B cell (primary cell): ENCODE data around the gene TSPAN18. TPM values are rescaled to one million over a fixed set of nuclear protein-coding genes. Genes with fewer than 3 reads are reported as not detected.

Experiments
- ATAC-seq: fragments of 200-7000 bp; cut with Tn5 transposase; one replicate; pipeline ENCODE4 v1.10.0; 2021; ENCODE audit warnings: low read depth, mild to moderate bottlenecking, moderate number of reproducible peaks, moderate library complexity
- CTCF ChIA-PET: fragments of 350-600 bp; sonication (Branson Sonifier 250); formaldehyde crosslinking; loops from one replicate; lab custom pipeline; 2021; ENCODE audit warnings: antibody characterized with exemption, inconsistent platforms; lab: Charles Lee
- POLR2A ChIA-PET: fragments of 350-600 bp; sonication (Branson Sonifier 250); formaldehyde crosslinking; loops from one replicate; lab custom pipeline; 2021; ENCODE audit warnings: antibody characterized with exemption; lab: Charles Lee
- DNase-seq: peaks from one replicate; pipeline ENCODE4 v3.0.0; 2013
- H2AFZ ChIP-seq: 2 replicates; pipeline ENCODE4 v1.6.1; 2012; ENCODE audit warnings: mild to moderate bottlenecking, low read depth, low read length; ENCODE audit not compliant: insufficient read depth, poor library complexity, severe bottlenecking
- H3K27ac ChIP-seq, 2 donors: 1 replicate in 1 of 2; 2 replicates in 1 of 2; pipeline ENCODE4 v1.5.1; 2012 to 2013; ENCODE audit warnings: low read length in 2 of 2, mild to moderate bottlenecking in 2 of 2, moderate library complexity in 1 of 2
- H3K27me3 ChIP-seq, 4 experiments: fragments of 200-600 bp in 1 of 4; sonication (generic) in 1 of 4; replicated peaks in 1 of 4; 1 replicate in 2 of 4; 2 replicates in 2 of 4; pipeline versions ENCODE4 v1.6.1 to v1.7.0; 2013 to 2016; ENCODE audit warnings: low read length in 3 of 4, mild to moderate bottlenecking in 2 of 4, mixed read lengths in 1 of 4, moderate library complexity in 1 of 4; ENCODE audit not compliant: insufficient read depth in 4 of 4, control insufficient read depth in 3 of 4; ENCODE audit errors: control extremely low read depth in 1 of 4
- H3K36me3 ChIP-seq, 2 experiments: replicated peaks in 1 of 2; 1 replicate in 1 of 2; 2 replicates in 1 of 2; pipeline versions ENCODE4 v1.6.1 to v1.7.1; 2013; ENCODE audit warnings: low read length in 1 of 2; ENCODE audit not compliant: insufficient read depth in 2 of 2, control insufficient read depth in 1 of 2; ENCODE audit errors: control extremely low read depth in 1 of 2, extremely low read depth in 1 of 2
- H3K4me1 ChIP-seq, 2 donors: fragments of 200-600 bp in 1 of 2; sonication (generic) in 1 of 2; 1 replicate in 1 of 2; 2 replicates in 1 of 2; pipeline versions ENCODE4 v1.5.1 to v1.6.1; 2013 to 2017; ENCODE audit warnings: low read length in 2 of 2; ENCODE audit not compliant: control insufficient read depth in 2 of 2, insufficient read depth in 2 of 2
- H3K4me2 ChIP-seq: replicated peaks from 2 replicates; pipeline ENCODE3; 2012; ENCODE audit warnings: mild to moderate bottlenecking, low read depth, low read length; ENCODE audit not compliant: poor library complexity, severe bottlenecking
- H3K4me3 ChIP-seq, 5 experiments: fragments of 200-600 bp in 1 of 5; sonication (generic) in 1 of 5; 1 replicate in 3 of 5; 2 replicates in 2 of 5; pipeline versions ENCODE4 v1.5.1 to v1.7.0; 2011 to 2016; ENCODE audit warnings: low read length in 4 of 5, mild to moderate bottlenecking in 4 of 5, low read depth in 2 of 5, control low read depth in 1 of 5, moderate library complexity in 1 of 5; ENCODE audit not compliant: insufficient read depth in 1 of 5; ENCODE audit errors: control extremely low read depth in 1 of 5, extremely low read depth in 1 of 5
- H3K79me2 ChIP-seq: fragments of 200-600 bp; sonication (generic); one replicate; pipeline ENCODE4 v1.6.0; 2016; ENCODE audit warnings: low read length; ENCODE audit not compliant: control insufficient read depth, insufficient read depth
- H3K9ac ChIP-seq: fragments of 200-600 bp; sonication (generic); 2 replicates; pipeline ENCODE4 v1.6.1; 2017; ENCODE audit warnings: mild to moderate bottlenecking, low read length, moderate library complexity
- H3K9me3 ChIP-seq, 3 donors: one replicate each; pipeline versions ENCODE4 v1.6.1 to v1.7.1; 2013; ENCODE audit warnings: low read length in 2 of 3; ENCODE audit not compliant: control insufficient read depth in 2 of 3, insufficient read depth in 1 of 3; ENCODE audit errors: control extremely low read depth in 1 of 3
- H4K20me1 ChIP-seq: 2 replicates; pipeline ENCODE4 v1.6.0; 2012; ENCODE audit warnings: mild to moderate bottlenecking, low read length; ENCODE audit not compliant: insufficient read depth, control insufficient read depth, poor library complexity, severe bottlenecking
- H3K27ac Mint-ChIP-seq: one replicate; pipeline ENCODE4 v1.8.0; 2021; ENCODE audit warnings: mixed read lengths
- H3K27me3 Mint-ChIP-seq: one replicate; pipeline ENCODE4 v1.8.0; 2021; ENCODE audit warnings: mixed read lengths
- H3K4me1 Mint-ChIP-seq: one replicate; pipeline ENCODE4 v1.8.0; 2021; ENCODE audit warnings: mixed read lengths
- H3K4me3 Mint-ChIP-seq: one replicate; pipeline ENCODE4 v1.8.0; 2021; ENCODE audit warnings: mixed read lengths
- H3K9me3 Mint-ChIP-seq: one replicate; pipeline ENCODE4 v1.8.0; 2022; ENCODE audit warnings: mixed read lengths; ENCODE audit not compliant: insufficient read depth
- CTCF ChIP-seq: fragments of 200-600 bp; IDR thresholded peaks from one replicate; pipeline ENCODE4 v1.8.0; 2022; ENCODE audit warnings: antibody characterized with exemption, mild to moderate bottlenecking
- EZH2 ChIP-seq: IDR thresholded peaks from 2 replicates; pipeline ENCODE4 v1.6.1; 2012; ENCODE audit warnings: borderline replicate concordance, low read depth, mild to moderate bottlenecking, moderate library complexity, low read length; ENCODE audit not compliant: insufficient read depth, poor library complexity, severe bottlenecking
- WGBS: methylation state at CpG from one replicate; pipeline ENCODE4 v1.1.5; 2013; ENCODE audit warnings: missing lambda C conversion rate; ENCODE audit not compliant: insufficient coverage; 5-methylcytosine and 5-hydroxymethylcytosine counted together
- intact Hi-C: fragments of 100-400 bp; cut with micrococcal nuclease; formaldehyde crosslinking; loops from one replicate; pipeline ENCODE4 v1.10.0; 2022
- polyA plus RNA-seq: library from polyadenylated mRNA; depleted of rRNA; stranded (reverse); fragments of >200 nt; gene quantifications from 2 replicates; pipeline ENCODE4 v1.2.3, GENCODE V29; 2012
- total RNA-seq, 2 donors: library from RNA; stranded (reverse); fragments of 120-200 nt in 1 of 2; gene quantifications; 1 replicate in 1 of 2; 2 replicates in 1 of 2; pipeline versions ENCODE4 v1.2.3 to v1.2.4, GENCODE V29; 2013 to 2022

Gene TSPAN18
- total and polyA plus RNA-seq, 2 donors (not counting 1 experiment from before 2014, with no cell fraction given) = 0.75 to 2.0 TPM

GRCh38 chr11:44816761-44817160 is 90.0 kb downstream of the TSPAN18 start:
- no peak overlapping the region for H3K4me2 ChIP-seq
- H3K9me3 ChIP-seq = no peaks in the 10 kb centered on the region
- no peaks in the 10 kb centered on the region for H3K27me3 ChIP-seq
- H3K4me1 Mint-ChIP-seq = no peaks in the 10 kb centered on the region
- TF ChIP-seq EZH2 (no peak), CTCF (no peak)
- no peak overlapping the region for H3K9ac ChIP-seq
- no peaks in the 10 kb centered on the region for H3K27me3 Mint-ChIP-seq
- H2AFZ ChIP-seq = no peak overlapping the region
- H3K79me2 ChIP-seq = no peaks in the 10 kb centered on the region
- no peaks in the 10 kb centered on the region for H4K20me1 ChIP-seq
- no peak overlapping the region for H3K27ac Mint-ChIP-seq
- no peak overlapping the region for H3K4me3 Mint-ChIP-seq
- intact Hi-C loops = no loop called here
- CTCF ChIA-PET = no interaction called here
- H3K9me3 Mint-ChIP-seq = no peaks in the 10 kb centered on the region
- H3K36me3 ChIP-seq = no peaks in the 10 kb centered on the region
- DNase-seq (no peak), ATAC-seq (no peak)
- no peak overlapping the region for H3K27ac ChIP-seq
- POLR2A ChIA-PET = no interaction called here
- no peaks in the 10 kb centered on the region for H3K4me1 ChIP-seq
- no peak overlapping the region for H3K4me3 ChIP-seq
- WGBS = 94% methylated on average over 2 of the region's 3 CpGs

- no peaks in the 10 kb centered on the region for H3K27me3 ChIP-seq
- 94% methylated on average over 3 of the region's 4 CpGs for WGBS
- no peak for TF ChIP-seq CTCF
- no peak for TF ChIP-seq EZH2
- H3K79me2 ChIP-seq = no peaks in the 10 kb centered on the region
- H3K4me2 ChIP-seq = no peak overlapping the region
- ChIA-PET CTCF (no interaction called here), POLR2A (no interaction called here)
- H3K36me3 ChIP-seq = no peaks in the 10 kb centered on the region
- Mint-ChIP-seq H3K27ac (no peak overlapping the region), H3K4me1 (no peaks in the 10 kb centered on the region), H3K27me3 (no peaks in the 10 kb centered on the region), H3K4me3 (no peak overlapping the region), H3K9me3 (no peaks in the 10 kb centered on the region)
- no peak for ATAC-seq
- no peak overlapping the region for H3K9ac ChIP-seq
- no peak for DNase-seq
- no peaks in the 10 kb centered on the region for H3K9me3 ChIP-seq
- no peak overlapping the region for H3K27ac ChIP-seq
- no peak overlapping the region for H2AFZ ChIP-seq
- intact Hi-C loops = no loop called here
- H3K4me1 ChIP-seq = no peaks in the 10 kb centered on the region
- no peaks in the 10 kb centered on the region for H4K20me1 ChIP-seq
- H3K4me3 ChIP-seq = no peak overlapping the region
Observed at GRCh38 chr11:44817207-44817949, 90.6 kb downstream of the TSPAN18 start.
